Stimulated activated CD8-positive, alpha-beta memory T cell treated with anti-CD3 and anti-CD28 coated beads, Interleukin-15, amount 100 ng/mL, for 48 hours (primary cell): ENCODE data around the gene NKX6-2.

ENCODE experiments used
- DNase-seq, 2 donors: peaks; one replicate each; pipeline ENCODE4 v3.0.0-alpha.2; 2020; ENCODE audit warnings: low read depth in 2 of 2

The NKX6-2 gene

GRCh38 chr10:132813001-132813401 lies 27.1 kb upstream of the NKX6-2 start:
- no peak for DNase-seq

GRCh38 chr10:132812520-132812919 lies 26.6 kb upstream of the NKX6-2 start:
- DNase-seq = no peak

GRCh38 chr10:132811891-132812481 lies 26.0 kb upstream of the NKX6-2 start:
- DNase-seq = no peak

GRCh38 chr10:132810807-132811700 lies 25.1 kb upstream of the NKX6-2 start:
- no peak for DNase-seq

- DNase-seq = no peak
These were observed 24.3 kb upstream of the NKX6-2 start for GRCh38 chr10:132810141-132810806.

- no peak for DNase-seq
These were observed 23.5 kb upstream of the NKX6-2 start for GRCh38 chr10:132809232-132810140.

GRCh38 chr10:132808383-132809231 lies 22.7 kb upstream of the NKX6-2 start:
- no peak for DNase-seq

- DNase-seq = no peak
These were observed 21.7 kb upstream of the NKX6-2 start for GRCh38 chr10:132807621-132808049.

- no peak for DNase-seq
These were observed 20.6 kb upstream of the NKX6-2 start for GRCh38 chr10:132806561-132807003.

- no peak for DNase-seq
These were observed 20.2 kb upstream of the NKX6-2 start for GRCh38 chr10:132806110-132806509.

GRCh38 chr10:132805599-132805998 lies 19.7 kb upstream of the NKX6-2 start:
- DNase-seq = no peak

- no peak for DNase-seq
These were observed 19.0 kb upstream of the NKX6-2 start for GRCh38 chr10:132804785-132805426.

- DNase-seq = no peak
These were observed 18.3 kb upstream of the NKX6-2 start for GRCh38 chr10:132804287-132804686.

GRCh38 chr10:132803416-132804210 lies 17.7 kb upstream of the NKX6-2 start:
- DNase-seq = no peak

GRCh38 chr10:132802694-132803320 lies 16.9 kb upstream of the NKX6-2 start:
- DNase-seq = no peak

GRCh38 chr10:132802048-132802447 lies 16.1 kb upstream of the NKX6-2 start:
- DNase-seq = no peak

GRCh38 chr10:132799865-132800264 lies 13.9 kb upstream of the NKX6-2 start:
- DNase-seq = no peak

GRCh38 chr10:132798876-132799275 lies 12.9 kb upstream of the NKX6-2 start:
- no peak for DNase-seq

GRCh38 chr10:132798403-132798802 lies 12.5 kb upstream of the NKX6-2 start:
- DNase-seq = no peak
